NCI-H82 treated with DMSO at 0.1 percent for 48 hours (cell line): ENCODE measurements around the gene NIPSNAP3A.

ENCODE experiments used
- DNase-seq: peaks from one replicate; lab custom pipeline; 2025; ENCODE audit not compliant: unreplicated experiment; lab: John Stamatoyannopoulos, UW

NIPSNAP3A gene

DNA sequence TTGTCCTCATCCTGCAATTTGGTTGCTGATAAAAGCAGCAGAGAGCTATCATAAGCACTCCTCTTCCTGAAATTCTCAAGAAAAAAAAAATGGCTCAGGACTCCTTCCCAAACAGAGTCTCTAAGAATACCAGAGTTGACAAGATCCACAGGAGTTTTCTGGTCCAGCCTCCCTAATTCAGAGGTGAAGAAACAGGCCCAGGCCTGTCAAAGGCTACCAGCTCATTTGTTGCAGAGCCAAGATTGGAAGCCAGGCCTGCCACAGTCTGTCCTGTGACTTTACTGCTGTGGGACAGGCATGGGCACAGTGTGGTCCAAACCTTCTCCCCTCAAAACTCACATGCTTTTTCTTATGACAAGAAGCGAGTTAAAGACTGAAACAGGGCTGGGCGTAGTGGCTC, 58.0 kb downstream of the NIPSNAP3A start:
- no peak for DNase-seq

- no peak for DNase-seq
Measured at GRCh38 chr9:104808035-104808614, 60.6 kb downstream of the NIPSNAP3A start.
